SK-N-SH treated with all-trans-retinoic acid at 6 μM for 48 hours (cell line): ENCODE data around the gene JOSD2.

Source experiments
- ATAC-seq: fragments of 200-7000 bp; cut with Tn5 transposase; 3 replicates; pipeline ENCODE4 v1.9.1; 2020; ENCODE audit warnings: mild to moderate bottlenecking, moderate library complexity
- ARNTL ChIP-seq: fragments of 450-650 bp; formaldehyde crosslinking; IDR thresholded peaks from 2 replicates; pipeline ENCODE4 v1.5.0; 2020; ENCODE audit warnings: low read depth, mild to moderate bottlenecking, moderate library complexity, borderline replicate concordance
- BACH2 ChIP-seq: fragments of 250-450 bp; sonication (Bioruptor Pico); IDR thresholded peaks from 2 replicates; pipeline ENCODE4 v1.9.0; 2021; ENCODE audit warnings: mild to moderate bottlenecking, borderline replicate concordance
- CSDC2 ChIP-seq: fragments of 250-450 bp; sonication (Bioruptor Pico); IDR thresholded peaks from 2 replicates; pipeline ENCODE4 v1.5.0; 2020; ENCODE audit warnings: mild to moderate bottlenecking, moderate library complexity
- ISL1 ChIP-seq: fragments of 250-450 bp; sonication (Bioruptor Pico); IDR thresholded peaks from 2 replicates; pipeline ENCODE4 v2.1.2; 2022; ENCODE audit warnings: mild to moderate bottlenecking, moderate library complexity
- OSR1 ChIP-seq: fragments of 250-450 bp; sonication (Bioruptor Pico); IDR thresholded peaks from 2 replicates; pipeline ENCODE4 v1.8.0; 2022; ENCODE audit warnings: moderate library complexity, mild to moderate bottlenecking, inconsistent platforms
- POU6F1 ChIP-seq: fragments of 250-450 bp; sonication (Bioruptor Pico); IDR thresholded peaks from 2 replicates; pipeline ENCODE4 v1.8.0; 2021; ENCODE audit warnings: low read depth, mild to moderate bottlenecking, moderate library complexity, borderline replicate concordance
- PPARA ChIP-seq: fragments of 250-450 bp; sonication (Bioruptor Pico); IDR thresholded peaks from 2 replicates; pipeline ENCODE4 v1.5.0; 2020; ENCODE audit warnings: mild to moderate bottlenecking, borderline replicate concordance
- RARB ChIP-seq: fragments of 250-450 bp; sonication (Bioruptor Pico); IDR thresholded peaks from 2 replicates; pipeline ENCODE4 v1.8.0; 2021; ENCODE audit warnings: mild to moderate bottlenecking, moderate library complexity
- SNAI2 ChIP-seq: fragments of 250-450 bp; sonication (Bioruptor Pico); IDR thresholded peaks from 2 replicates; pipeline ENCODE4 v1.5.0; 2020; ENCODE audit warnings: mild to moderate bottlenecking, moderate library complexity
- TCF4 ChIP-seq: fragments of 250-450 bp; sonication (Bioruptor Pico); IDR thresholded peaks from 2 replicates; pipeline ENCODE4 v1.8.0; 2021; ENCODE audit warnings: mild to moderate bottlenecking, moderate library complexity, borderline replicate concordance
- TOX ChIP-seq: fragments of 250-450 bp; sonication (Bioruptor Pico); IDR thresholded peaks from 2 replicates; pipeline ENCODE4 v1.8.0; 2021; ENCODE audit warnings: mild to moderate bottlenecking, moderate library complexity, borderline replicate concordance
- TSHZ2 ChIP-seq: fragments of 250-450 bp; sonication (Bioruptor Pico); IDR thresholded peaks from 2 replicates; pipeline ENCODE4 v1.5.0; 2020; ENCODE audit warnings: mild to moderate bottlenecking, moderate library complexity
- ZC3H10 ChIP-seq: fragments of 250-450 bp; sonication (Bioruptor Pico); IDR thresholded peaks from 2 replicates; pipeline ENCODE4 v1.5.1; 2021; ENCODE audit warnings: mild to moderate bottlenecking, moderate library complexity
- ZFP3 ChIP-seq: fragments of 250-450 bp; sonication (Bioruptor Pico); IDR thresholded peaks from 2 replicates; pipeline ENCODE4 v1.5.0; 2020; ENCODE audit warnings: mild to moderate bottlenecking, moderate library complexity
- ZFP30 ChIP-seq: fragments of 450-650 bp; formaldehyde crosslinking; IDR thresholded peaks from 2 replicates; pipeline ENCODE4 v1.5.0; 2022; ENCODE audit warnings: mild to moderate bottlenecking, moderate library complexity
- ZNF70 ChIP-seq: fragments of 450-650 bp; formaldehyde crosslinking; IDR thresholded peaks from 2 replicates; pipeline ENCODE4 v1.5.0; 2020; ENCODE audit warnings: mild to moderate bottlenecking, moderate library complexity
- ZNF8 ChIP-seq: fragments of 450-650 bp; formaldehyde crosslinking; IDR thresholded peaks from 2 replicates; pipeline ENCODE4 v1.5.0; 2020; ENCODE audit warnings: mild to moderate bottlenecking, moderate library complexity
- TF ChIP-seq, protein P1 (sequence below): fragments of 250-450 bp; sonication (Bioruptor Pico); IDR thresholded peaks from 2 replicates; pipeline ENCODE4 v1.5.1; 2021; ENCODE audit warnings: mild to moderate bottlenecking, moderate library complexity
- TF ChIP-seq, protein P2 (sequence below): fragments of 250-450 bp; sonication (Bioruptor Pico); IDR thresholded peaks from 2 replicates; pipeline ENCODE4 v1.8.0; 2020; ENCODE audit warnings: mild to moderate bottlenecking, moderate library complexity, borderline replicate concordance

The JOSD2 gene

DNA sequence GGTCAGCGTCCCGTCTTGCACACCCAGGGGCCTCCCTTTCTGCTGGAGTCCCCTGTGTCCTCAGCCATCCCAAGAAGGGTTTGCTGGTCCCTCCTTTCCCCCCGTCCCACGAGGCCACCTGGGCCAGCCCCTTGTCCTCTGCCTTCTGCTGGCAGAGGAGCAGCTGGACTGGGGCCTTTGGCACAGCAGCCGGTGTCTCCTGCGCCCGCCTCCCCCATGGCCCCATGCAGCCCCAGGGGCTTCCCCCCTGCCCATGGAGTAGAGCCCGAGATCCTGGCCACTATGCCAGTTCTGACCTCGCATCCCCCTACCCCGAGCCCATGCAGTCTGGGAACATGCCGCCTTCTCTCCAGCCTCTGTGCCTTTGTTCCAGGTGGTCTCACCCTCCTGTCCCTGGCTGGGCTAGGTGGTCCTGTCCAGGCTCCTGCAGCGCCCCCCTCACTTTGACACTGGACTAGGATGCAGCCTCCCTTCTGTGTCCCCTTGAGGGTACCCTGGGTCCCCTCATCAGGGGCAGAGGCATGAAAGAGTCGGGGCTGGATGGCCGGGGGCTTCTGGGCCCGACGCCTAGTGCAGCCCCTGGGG, 28.6 kb downstream of the JOSD2 start (continued):
- TF ChIP-seq, protein P1, sequence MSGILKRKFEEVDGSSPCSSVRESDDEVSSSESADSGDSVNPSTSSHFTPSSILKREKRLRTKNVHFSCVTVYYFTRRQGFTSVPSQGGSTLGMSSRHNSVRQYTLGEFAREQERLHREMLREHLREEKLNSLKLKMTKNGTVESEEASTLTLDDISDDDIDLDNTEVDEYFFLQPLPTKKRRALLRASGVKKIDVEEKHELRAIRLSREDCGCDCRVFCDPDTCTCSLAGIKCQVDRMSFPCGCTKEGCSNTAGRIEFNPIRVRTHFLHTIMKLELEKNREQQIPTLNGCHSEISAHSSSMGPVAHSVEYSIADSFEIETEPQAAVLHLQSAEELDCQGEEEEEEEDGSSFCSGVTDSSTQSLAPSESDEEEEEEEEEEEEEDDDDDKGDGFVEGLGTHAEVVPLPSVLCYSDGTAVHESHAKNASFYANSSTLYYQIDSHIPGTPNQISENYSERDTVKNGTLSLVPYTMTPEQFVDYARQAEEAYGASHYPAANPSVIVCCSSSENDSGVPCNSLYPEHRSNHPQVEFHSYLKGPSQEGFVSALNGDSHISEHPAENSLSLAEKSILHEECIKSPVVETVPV (CRISPR knock-in tag): no peak
- TF ChIP-seq TSHZ2: no peak
- TF ChIP-seq PPARA (CRISPR knock-in tag): no peak
- TF ChIP-seq OSR1 (CRISPR knock-in tag): no peak

DNA sequence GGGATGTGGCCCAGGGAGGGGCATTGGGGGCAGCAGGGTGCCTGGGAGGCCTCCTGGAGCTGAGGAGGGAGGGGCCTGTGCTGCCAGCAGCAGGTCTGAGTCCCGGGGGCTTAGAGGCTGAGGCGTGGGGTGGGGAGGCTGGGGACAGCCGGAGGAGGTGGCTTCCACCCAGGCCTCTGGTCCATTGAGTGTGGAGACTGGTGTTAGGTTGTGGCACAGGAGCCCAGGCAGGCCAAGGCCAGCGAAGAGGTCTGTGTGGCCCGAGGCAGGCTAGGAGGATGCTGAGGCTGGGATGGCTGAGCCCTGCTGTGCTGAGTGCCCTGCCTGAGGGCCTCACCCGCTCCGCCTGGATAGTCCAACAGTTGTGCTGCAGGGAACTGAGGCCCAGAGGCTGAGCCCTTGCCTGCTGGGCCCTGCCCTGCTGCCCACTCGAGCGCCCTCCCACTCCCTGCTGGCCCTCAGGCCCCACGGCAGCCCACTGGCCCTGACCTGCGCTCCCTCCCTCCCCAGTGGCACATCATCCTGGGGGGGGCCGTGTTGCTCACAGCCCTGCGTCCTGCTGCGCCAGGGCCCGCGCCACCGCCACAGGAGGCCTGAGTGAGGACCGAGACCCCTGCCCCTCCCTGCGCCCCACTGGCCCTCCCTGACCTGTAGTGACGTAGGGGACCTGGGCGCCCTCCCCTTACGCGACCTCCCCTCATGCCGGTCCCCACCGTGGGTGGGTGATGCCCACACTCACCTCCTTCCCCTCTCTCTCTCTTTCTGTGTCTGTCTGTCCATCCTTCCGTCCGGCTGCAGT, 29.4 kb downstream of the JOSD2 start:
- TF ChIP-seq ZNF8: no peak
- no peak for TF ChIP-seq ARNTL (CRISPR knock-in tag)
- TF ChIP-seq ZFP30 (CRISPR knock-in tag): no peak
- no peak for TF ChIP-seq POU6F1 (CRISPR knock-in tag)
- TF ChIP-seq CSDC2 (CRISPR knock-in tag): no peak
- TF ChIP-seq PPARA (CRISPR knock-in tag): no peak
- TF ChIP-seq SNAI2 (CRISPR knock-in tag): no peak
- TF ChIP-seq TOX: no peak
- TF ChIP-seq ZFP3 (CRISPR knock-in tag): no peak
- TF ChIP-seq, protein P1 (CRISPR knock-in tag): no peak
- TF ChIP-seq, protein P2, sequence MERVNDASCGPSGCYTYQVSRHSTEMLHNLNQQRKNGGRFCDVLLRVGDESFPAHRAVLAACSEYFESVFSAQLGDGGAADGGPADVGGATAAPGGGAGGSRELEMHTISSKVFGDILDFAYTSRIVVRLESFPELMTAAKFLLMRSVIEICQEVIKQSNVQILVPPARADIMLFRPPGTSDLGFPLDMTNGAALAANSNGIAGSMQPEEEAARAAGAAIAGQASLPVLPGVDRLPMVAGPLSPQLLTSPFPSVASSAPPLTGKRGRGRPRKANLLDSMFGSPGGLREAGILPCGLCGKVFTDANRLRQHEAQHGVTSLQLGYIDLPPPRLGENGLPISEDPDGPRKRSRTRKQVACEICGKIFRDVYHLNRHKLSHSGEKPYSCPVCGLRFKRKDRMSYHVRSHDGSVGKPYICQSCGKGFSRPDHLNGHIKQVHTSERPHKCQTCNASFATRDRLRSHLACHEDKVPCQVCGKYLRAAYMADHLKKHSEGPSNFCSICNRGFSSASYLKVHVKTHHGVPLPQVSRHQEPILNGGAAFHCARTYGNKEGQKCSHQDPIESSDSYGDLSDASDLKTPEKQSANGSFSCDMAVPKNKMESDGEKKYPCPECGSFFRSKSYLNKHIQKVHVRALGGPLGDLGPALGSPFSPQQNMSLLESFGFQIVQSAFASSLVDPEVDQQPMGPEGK (CRISPR knock-in tag): no peak
- no peak for TF ChIP-seq BACH2 (CRISPR knock-in tag)
- TF ChIP-seq TCF4 (CRISPR knock-in tag): no peak
- no peak for TF ChIP-seq ZC3H10 (CRISPR knock-in tag)
- no peak for TF ChIP-seq RARB (CRISPR knock-in tag)
- no peak for TF ChIP-seq ISL1
- no peak for TF ChIP-seq ZNF70 (CRISPR knock-in tag)
- ATAC-seq: no peak
